ENCODE measurements around the gene KRTAP10-4.
"Not testable (repeated sequence)": the region's sequence is repeated elsewhere in the genome, so short reads cannot be mapped to it uniquely, and the experiment has no call there.

Gene KRTAP10-4

GRCh38 chr21:44573630-44574456 is at the start of gene KRTAP10-4:
Gene KRTAP10-4 (plus strand): TSS chr21:44573729. CDS start chr21:44573759, 30 bp downstream.
- not testable (repeated sequence) for DNase-seq

GRCh38 chr21:44524414-44525371 is 48.8 kb upstream of the KRTAP10-4 start:
- no peak for DNase-seq

GRCh38 chr21:44525391-44526095 is 48.0 kb upstream of the KRTAP10-4 start:
- no peak for DNase-seq

- DNase-seq = no peak
Measured at GRCh38 chr21:44526096-44526997, 47.2 kb upstream of the KRTAP10-4 start.

GRCh38 chr21:44527156-44527982 is 46.2 kb upstream of the KRTAP10-4 start:
- DNase-seq = no peak

GRCh38 chr21:44527983-44528633 is 45.4 kb upstream of the KRTAP10-4 start:
- no peak for DNase-seq

- no peak for DNase-seq
Measured at GRCh38 chr21:44528634-44528995, 44.9 kb upstream of the KRTAP10-4 start.

- DNase-seq = no peak
Measured at GRCh38 chr21:44529011-44529421, 44.5 kb upstream of the KRTAP10-4 start.

- no peak for DNase-seq
Measured at GRCh38 chr21:44529503-44530125, 43.9 kb upstream of the KRTAP10-4 start.

- DNase-seq = no peak
Measured at GRCh38 chr21:44530221-44530902, 43.2 kb upstream of the KRTAP10-4 start.

GRCh38 chr21:44530903-44531605 is 42.5 kb upstream of the KRTAP10-4 start:
- no peak for DNase-seq

GRCh38 chr21:44531606-44532564 is 41.6 kb upstream of the KRTAP10-4 start:
- DNase-seq = no peak

- no peak for DNase-seq
Measured at GRCh38 chr21:44532712-44533111, 40.8 kb upstream of the KRTAP10-4 start.

GRCh38 chr21:44533121-44533890 is 40.2 kb upstream of the KRTAP10-4 start:
- no peak for DNase-seq

- no peak for DNase-seq
Measured at GRCh38 chr21:44533891-44534627, 39.5 kb upstream of the KRTAP10-4 start.

GRCh38 chr21:44534688-44535087 is 38.8 kb upstream of the KRTAP10-4 start:
- DNase-seq = no peak

Data from NCI-H1930 (cell line).